NCI-H2029 treated with DMSO at 0.1 percent for 48 hours (cell line): ENCODE data around the gene TPP1.

Experiments
- DNase-seq: peaks from one replicate; lab custom pipeline; 2025; lab: John Stamatoyannopoulos, UW

The TPP1 gene

DNA sequence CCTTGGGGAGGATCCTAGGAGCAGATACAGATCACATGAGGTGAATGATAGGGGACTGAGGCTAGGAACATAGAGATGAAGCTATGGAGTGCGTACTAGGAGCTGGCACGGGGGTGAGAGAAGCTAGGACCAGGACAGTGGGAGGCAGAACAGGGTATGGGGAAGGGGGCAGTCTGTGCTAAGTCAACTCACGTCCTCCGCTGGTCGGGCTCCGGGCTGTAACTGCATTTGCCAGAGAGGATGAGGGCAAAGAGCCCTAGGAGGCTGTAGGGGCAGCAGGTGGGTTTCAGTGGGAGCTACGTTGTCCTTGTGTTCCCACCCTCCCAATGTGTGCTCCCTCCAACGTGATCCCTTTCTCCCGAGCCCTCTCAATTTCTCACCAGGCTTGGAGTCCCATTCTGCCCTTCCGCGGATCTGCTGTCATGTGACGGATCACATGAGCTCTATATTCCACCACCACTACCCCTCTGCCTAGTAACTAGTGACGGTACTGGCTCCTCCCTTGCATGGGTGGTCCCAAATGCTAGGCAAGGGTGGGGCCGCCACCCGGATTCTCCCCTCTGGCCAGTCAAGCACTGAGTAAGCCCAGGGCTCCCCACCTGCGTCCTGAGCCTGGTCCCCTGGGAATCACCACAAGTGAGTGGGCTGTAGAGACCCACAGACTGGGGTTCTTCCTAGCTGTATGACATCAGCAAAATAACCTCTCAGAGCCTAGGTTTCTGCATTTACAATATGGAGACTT is at the start of gene TPP1:
Gene TPP1, minus strand, starts transcription at position 419 of the 742 bp plus-strand sequence. Its CDS starts 22 bp downstream, at position 397.
- peak; percentile 96 for DNase-seq

DNA sequence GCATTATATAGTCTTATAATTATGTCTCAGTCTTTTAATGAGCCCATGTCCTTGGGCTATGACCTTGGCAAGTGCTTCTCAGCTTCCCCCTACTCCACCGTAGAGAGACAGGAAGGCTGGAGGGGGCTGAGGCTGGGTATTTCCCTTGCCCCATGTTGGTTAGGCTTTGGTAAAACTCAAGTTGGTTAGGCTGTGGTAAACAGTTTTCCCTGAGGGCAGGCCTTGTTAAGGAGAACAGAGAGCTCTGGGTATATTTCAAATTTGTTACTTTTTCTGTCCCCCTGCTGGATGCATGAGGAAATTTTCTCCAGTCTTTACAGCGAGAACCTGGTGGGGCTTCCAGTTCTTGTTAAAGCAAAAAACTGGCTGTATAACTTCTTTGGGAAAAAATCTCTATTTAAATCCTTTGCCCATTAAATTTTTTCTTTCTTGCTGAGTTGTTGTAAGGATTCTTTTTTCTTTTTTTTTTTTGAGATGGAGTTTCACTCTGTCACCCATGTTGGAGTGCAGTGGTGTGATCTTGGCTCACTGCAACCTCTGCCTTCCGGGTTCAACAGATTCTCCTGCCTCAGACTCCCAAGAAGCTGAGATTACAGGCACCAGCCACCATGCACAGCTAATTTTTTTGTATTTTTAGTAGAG is 48.6 kb upstream of the TPP1 start:
- no peak for DNase-seq

DNA sequence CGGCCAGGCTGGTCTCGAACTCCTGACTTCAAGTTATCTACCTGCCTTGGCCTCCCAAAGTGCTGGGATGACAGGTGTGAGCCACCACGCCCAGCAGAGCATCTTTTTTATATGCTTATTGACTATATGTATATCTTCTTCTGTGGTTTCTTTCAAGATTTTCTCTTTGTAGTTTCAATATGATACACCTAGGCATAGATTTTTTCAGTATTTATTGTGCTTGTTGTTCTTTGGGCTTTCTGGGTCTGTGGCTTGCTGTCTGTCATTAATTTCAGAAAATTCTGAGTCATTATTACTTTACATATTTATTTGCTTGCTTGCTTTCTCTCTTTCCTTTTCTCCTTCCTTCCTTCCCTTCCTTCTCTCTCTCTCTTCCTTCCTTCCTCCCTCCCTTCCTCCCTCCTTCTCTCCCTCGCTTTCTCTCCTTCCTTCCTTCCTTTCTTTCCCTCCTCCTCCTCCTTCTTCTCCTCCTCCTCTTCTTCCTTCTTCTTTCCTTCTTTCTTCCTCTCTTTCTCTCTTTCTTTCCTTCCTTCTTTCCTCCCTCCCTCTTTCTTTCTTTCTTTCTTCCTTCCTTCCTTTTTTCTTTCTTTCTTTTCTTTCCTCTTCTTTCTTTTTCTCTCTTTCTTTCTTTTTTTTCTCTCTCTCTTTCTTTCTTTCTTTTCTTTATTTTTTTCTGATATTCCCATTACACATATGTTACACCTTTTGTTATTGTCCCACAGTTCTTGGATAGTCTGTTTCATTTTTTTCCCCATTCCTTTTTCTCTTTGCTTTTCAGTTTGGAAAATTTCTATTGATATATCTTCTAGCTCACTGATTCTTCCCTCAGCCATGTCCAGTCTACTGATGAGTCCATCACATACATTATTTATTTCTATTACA is 47.3 kb upstream of the TPP1 start:
- no peak for DNase-seq

DNA sequence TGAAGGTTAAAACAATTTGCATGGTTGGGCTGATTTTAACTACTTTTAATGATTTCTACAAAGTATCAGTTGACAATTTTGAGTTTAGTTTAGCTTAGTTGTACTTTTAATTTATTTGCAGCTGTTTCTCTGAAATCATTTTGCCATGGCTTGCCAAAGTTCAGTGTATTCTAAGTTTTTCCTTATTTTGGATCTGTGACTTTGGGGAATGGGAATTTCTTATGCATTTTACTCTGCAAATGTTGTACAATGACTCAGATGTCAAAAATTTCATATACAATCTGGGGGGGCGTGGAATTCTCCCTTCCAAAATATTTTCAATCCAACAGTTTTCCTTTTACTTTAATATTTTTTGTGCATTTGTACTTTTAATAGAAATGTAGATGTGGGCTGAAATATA is 45.3 kb upstream of the TPP1 start:
- no peak for DNase-seq

DNA sequence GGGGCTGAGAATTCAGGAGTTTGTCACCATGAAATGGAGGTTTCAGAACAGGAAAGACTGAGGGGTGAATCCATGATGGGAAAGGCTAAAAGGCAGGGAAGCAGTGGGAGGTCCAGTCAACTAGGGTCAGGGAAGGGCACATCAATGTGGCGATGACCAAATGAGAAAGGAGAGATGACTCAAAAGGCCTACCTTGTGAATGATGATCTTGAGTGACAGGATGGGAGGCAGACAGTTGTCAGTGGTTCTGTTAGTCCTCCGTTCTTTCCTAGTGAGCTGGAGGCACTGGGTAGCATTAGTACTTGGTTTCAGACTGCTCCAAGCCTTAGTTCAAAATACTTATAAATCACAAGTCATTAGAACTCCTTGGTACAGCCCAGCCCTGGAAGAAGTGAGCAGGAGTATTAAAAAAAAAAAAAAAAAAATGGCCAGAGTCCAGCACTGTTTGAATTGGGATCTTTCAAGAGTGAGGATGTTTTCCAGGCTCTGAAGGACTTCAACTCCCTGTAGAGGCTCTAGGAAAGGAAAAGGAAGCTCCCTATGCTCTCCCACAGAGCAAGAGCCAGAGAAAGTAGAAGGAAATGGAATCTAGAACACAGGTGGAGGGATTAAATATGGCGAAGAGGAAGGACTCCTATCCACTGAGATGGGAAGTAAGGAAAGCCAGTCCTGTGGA is 44.7 kb upstream of the TPP1 start:
- no peak for DNase-seq

DNA sequence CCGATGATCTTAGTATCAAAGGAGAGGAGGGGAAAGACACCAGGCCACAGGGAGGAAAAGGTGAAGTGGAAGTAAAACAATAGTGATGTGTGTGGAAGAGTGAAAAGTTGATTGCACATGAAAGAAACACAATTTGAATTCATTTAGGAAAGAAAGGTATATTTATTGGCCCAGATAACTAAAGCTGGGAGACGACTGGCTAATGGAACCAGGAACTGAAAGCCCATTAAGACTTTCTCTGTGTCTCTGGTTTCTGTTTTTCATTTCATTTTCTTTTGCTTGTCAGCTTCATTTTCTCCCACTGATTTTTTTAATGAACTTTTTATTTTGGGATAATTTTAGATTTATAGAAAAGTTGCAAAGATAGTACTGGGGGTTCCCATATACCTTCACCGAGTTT is 41.5 kb upstream of the TPP1 start:
- DNase-seq, result no peak

DNA sequence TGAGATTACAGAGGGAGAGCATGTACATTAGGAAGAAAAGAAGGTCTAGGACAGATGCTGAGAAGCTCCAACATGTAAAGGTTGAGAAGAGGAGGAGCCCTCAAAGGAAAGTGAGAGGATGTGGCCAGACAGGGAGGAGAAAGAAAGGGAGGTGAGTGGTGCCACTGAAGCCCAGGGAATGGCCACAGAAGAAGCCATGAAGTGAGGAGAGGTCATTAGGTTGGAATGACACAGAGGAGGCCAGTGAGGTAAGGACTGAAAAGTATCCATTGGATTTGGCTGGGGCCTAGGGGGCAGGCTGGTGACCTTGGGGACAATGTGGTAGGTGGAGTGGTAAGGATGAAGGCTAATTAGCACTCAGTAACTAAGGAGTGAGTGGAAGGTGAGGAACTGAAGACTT is 39.4 kb upstream of the TPP1 start:
- DNase-seq, result no peak

DNA sequence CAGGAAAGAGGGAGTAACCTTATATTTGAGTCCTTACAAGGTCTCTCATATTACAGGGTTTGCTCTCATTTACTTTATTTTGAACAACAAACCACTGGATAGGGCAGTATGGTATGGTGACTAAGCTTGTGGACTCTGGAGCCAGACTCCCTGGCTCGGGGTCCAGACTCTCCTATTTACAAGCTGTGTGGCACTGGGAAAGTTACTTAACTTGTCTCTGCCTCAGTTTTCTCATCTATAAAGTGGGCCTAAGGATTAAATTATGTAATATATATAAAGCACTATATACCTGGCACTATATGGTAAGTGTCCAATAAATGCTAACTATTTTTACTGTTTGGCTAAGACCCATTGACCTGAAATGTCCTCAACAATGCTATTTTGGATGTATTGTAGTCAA is 38.1 kb upstream of the TPP1 start:
- DNase-seq, result no peak

DNA sequence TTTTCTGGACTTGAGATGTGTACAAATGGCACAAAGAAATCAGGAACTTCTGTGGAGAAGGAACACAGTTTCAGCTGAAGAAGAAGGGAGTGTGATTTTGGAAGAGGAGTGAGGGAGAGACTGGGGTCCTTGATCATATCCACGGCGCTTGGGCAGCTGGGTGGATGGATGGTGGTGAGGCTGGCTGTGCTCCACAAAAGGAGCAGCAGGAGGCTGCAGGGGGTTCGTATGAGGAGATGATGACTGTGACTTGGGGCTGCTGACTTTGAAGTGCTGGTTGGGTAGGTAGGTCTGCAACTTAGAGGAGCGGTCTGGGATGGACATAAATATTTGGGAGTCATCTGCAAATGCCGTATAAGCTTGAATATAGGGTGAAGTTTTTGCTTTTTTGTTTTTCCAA is 37.7 kb upstream of the TPP1 start:
- DNase-seq, result no peak

DNA sequence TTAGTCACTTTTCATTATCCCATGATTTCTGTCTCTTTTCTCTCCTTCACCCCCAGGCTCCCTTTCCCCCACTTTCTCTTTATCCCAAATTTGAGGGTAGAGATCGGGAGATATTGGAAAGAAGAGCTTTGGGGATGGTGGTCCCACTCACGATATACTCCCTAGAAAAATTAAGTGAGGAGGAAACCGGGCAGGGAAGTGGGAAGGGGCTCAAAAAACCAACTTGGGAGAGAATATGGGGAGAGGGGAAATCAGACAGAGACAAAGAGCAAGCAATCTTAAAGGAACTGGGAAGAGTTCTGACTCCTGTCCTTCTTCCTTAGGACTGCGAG is 37.3 kb upstream of the TPP1 start:
- no peak for DNase-seq

DNA sequence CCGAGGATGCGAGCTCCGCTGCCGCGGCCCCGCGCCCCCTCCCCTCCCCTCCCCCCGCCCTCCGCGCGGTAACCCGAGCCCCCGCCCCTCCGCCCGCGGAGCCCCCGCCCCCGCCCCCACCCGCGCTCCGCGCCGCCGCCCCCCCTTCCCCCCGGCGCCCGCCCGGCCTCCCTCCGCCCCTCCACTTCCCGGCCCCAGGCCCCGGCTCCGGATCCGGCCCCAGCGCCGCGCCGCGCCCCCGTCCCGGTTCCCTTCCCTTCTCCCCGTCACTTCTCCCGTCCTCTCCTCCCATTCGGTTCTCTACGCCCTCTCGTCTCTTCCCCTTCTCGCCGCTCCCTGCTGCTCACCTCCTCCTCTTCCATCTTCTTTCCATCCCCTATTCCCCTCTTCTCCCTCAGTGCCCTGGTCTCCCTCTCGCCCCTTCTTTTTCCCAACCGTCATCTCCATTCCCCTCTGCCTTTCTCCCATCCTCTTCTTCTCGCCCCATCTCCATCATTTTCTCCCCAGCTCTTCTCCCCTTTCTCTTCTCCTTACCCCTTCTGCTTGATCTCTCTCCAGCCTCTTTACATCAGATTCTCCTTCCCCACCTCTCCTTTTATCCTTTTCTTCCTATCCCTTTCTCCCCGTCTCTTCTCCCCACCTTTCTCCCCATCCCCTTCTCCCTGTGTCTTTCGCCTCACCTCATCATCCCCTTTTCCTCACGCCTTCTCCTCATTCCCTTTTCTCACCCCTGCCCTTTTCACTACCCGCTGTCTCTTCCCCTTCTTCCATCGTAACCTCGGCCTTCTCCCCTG is 36.8 kb upstream of the TPP1 start, which contains the start of gene DCHS1:
Gene DCHS1, minus strand, starts transcription at position 20 of the 794 bp plus-strand sequence. CDS start 14,196 bp downstream, outside the sequence.
- DNase-seq, result no peak

DNA sequence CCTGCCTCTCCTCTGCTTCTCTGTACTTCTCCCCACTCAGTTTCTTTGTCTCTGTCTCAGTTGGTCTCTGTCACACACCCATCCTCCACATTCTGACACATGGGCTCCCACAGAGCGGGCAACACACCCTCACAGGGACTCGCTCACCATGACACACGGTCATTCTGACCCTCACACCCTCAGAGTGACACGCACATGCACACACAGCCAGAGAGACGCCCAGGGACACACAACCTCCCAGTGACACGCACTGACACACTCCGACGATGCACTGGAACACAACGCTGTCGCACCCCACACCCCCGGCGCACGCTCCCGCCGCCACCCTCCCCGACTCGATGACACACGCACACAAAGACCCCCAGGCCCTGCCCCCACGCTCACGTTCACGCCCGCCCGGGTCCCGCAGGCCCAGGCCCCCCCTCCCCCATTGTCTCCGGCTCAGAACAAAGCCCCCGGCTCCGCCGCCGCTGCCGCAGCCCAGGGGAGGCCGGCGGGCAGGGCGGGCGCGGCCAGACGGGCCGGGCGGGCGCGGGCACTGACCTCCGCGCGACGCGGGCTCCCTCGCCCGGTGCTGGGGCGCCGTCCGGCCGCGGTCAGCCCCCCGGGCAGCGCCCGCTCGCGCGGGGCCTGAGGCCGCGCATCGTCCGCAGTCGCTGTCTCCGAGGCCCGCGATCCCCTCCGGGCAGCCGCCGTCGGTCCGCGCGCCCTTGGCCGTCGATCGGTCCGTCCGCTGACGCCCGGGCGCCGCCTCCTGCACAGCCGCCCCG is 36.0 kb upstream of the TPP1 start:
- no peak for DNase-seq

DNA sequence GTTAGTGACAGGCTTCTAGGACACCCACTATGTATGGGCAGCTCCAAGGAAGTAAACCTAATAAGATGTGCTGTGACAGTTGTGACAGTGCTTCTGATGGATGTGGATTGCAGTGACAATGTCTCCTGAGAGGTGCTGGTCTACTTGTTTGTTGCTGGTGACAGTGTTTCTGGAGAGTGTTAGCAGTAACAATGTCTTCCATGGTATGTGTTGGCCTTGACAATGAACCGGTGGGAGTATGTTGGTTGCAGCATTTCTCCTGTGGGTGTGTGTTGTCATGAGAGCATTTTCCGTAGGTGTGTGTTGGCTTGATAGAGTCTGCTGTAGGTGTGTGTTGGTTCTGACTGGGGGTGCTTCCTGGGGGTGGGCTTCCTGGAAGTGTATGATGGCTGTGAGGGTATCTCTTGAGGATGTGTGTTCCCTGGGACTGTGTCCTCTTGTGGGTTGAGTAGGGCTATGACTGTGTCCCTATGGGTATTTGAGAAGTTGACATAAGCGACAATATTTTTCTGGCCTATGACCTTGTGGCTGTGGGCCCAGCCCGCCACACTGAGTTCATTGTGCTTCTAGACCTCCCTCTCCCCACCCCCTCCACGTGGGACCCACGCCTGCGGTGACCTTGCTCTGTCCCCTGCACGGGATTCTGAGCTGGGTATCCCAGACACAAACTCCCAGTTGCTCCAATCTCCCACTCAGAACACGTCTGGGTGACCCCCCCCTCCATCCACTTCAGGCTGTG is 35.2 kb upstream of the TPP1 start:
- no peak for DNase-seq

DNA sequence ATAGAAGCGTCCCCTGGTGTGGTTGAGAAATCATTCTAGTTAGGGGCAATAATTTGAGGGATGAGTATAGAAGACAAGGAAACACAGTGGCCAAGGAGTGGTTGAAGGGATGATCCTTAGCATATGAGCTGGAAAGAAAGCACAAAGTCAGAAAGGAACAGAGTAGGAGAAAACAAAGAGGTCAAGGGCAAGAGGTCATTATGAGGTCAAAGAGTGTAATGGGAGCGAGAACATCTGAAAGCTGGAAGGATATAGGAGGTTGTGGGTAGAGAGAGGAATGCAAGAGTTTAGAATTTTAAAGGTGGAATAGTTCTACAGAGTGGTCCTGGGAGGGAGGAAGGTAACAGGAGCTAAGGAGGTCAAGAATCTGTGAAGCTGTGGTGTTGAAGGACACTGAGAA is 34.4 kb upstream of the TPP1 start:
- DNase-seq, result no peak

DNA sequence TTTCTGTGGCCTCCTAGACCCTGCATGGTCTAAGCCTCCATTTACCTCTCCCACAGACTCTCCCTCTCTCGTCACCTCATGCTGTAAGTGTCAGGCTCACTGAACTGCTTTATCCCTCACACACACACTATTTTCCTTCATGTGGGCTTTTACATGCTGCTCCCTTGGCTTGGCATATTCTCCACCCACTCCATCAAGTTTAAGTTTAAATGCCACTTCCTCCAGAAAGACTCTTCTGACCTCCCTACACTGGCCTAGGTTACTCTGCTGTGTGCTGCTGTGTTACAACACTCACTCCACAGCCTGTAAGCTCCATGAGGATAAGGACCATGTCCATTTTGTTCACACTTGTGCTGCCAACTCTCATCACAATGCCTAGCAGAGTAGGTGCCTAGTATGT is 33.9 kb upstream of the TPP1 start:
- DNase-seq, result no peak

DNA sequence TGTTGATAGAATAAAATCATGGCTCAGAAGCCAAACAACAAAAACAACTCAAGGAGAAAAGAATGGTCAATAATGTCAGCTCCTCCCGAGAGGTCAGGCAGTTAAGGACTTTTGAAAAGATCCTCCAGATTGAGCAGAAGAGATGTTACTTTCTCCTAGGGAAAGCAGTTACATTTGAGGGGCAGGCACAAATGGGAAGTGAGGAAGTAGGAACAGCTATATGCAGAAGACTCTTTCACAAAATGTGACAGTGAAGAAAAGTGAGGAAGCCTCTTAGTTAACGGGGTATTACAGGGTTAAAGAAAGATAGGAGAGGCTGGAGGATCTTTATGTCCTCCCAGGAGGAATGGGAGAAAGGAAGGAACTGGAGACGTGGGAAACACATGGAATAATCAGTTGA is 33.0 kb upstream of the TPP1 start:
- no peak for DNase-seq

DNA sequence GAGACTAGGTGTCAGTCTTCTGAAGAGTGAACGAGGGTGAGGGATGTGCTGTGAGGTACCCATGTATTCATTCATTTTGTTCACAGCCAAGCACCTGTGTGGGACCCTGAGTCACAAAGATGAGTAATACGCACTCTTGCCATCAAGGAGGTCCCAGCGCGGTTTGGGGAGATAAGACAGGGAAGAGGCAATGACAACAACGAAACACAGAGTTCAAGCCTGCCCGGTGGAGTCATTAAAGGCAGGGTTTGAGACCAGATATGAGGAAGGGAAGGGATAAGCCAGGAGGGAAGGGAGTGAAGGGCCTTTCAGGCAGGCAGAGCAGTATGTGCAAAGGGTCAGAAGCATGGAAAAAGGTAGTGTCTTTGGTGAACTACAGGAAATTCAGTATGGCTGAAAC is 31.8 kb upstream of the TPP1 start:
- DNase-seq, result no peak

DNA sequence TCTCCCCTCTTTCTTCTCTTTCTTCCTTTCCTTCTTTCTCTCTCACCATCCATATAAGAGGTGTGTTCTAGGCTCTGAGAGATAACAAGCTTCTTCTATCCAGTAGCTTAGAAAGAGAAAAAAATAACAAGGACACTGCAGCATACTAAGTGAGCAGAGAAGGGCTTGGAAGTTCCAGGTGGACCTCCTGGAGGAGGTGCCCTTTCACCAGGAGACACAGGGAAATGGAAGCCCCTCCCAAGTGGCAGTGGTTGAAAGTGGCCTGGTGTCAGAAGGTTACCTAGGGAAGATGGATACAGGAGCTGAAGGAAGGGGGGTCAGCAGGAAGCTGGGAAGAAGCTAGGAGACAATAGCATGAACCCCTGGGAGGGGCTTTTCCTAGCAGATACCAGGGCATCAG is 30.9 kb upstream of the TPP1 start:
- DNase-seq, result no peak

DNA sequence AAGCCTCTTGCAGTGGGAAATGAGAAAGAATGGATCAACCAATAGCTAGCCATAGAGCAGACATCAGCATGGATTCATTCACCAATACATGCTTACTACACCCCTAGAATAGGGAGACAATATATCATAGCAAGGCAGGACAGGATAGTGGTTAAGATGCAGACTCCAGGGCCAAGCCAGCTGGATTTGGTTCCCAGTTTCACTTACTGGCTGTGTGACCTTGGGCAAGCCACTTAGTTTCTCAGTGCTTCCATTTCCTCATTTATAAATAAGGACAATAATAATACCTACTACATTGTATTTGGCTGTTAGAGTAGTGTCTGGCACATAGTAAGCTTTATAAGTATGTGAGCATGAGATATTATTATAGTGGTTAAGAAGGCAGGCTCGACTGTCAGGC is 29.3 kb upstream of the TPP1 start:
- no peak for DNase-seq

DNA sequence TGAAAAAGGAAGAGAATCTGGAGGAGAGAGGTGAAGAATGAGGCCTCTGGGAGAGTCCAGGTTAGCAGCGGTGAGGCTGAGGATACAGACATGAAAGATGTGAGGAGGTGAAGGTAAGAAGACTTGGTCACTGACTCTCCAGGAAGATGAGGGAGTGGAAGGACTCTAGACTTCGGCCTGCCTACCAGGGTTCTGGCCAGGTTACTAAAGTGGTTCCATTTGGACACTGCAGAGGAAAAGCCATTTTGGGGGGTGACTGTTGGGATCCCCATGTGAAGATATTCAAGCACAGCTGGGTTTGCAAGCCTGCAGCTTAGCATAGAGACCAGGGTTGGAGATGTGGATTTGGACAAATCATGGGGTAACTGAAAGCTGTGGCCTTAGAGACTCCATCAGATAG is 28.6 kb upstream of the TPP1 start:
- DNase-seq, result no peak
